DOHH2 (cell line): Measurements from ENCODE around the gene CCDC146.

Experiments
- EZH2phosphoT487 ChIP-seq: fragments of 200-600 bp; sonication (generic); IDR thresholded peaks from 2 replicates; pipeline ENCODE4 v1.6.1; 2017; ENCODE audit warnings: borderline replicate concordance, mild to moderate bottlenecking, antibody characterized with exemption, low read length, moderate library complexity, mixed read lengths
- TF ChIP-seq, protein P1 (sequence below): fragments of 200-600 bp; sonication (generic); IDR thresholded peaks from one replicate; pipeline ENCODE4 v1.5.1; 2014; ENCODE audit warnings: antibody characterized with exemption, mild to moderate bottlenecking, low read depth, low read length; ENCODE audit not compliant: poor library complexity, severe bottlenecking

DNA sequence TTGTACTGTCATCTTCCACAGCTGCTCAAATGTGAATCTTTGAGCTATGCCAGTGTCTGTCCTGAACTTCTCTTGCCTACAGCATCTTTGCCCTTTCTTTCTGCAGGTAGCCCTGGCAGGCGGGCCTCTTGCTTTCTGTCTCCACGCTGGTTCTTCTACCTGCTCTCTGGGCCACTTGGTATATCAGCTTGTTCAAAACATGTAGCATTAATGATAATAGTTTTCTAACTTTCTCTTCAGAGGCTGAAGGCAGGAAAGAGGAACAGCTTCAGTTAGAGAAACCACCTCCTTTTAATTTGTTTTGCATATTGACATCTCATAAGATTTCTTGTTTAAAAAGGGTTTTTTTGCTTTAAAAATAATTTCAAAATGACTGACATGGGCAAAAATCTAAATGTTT, 78.1 kb downstream of the CCDC146 start:
- TF ChIP-seq, protein P1, sequence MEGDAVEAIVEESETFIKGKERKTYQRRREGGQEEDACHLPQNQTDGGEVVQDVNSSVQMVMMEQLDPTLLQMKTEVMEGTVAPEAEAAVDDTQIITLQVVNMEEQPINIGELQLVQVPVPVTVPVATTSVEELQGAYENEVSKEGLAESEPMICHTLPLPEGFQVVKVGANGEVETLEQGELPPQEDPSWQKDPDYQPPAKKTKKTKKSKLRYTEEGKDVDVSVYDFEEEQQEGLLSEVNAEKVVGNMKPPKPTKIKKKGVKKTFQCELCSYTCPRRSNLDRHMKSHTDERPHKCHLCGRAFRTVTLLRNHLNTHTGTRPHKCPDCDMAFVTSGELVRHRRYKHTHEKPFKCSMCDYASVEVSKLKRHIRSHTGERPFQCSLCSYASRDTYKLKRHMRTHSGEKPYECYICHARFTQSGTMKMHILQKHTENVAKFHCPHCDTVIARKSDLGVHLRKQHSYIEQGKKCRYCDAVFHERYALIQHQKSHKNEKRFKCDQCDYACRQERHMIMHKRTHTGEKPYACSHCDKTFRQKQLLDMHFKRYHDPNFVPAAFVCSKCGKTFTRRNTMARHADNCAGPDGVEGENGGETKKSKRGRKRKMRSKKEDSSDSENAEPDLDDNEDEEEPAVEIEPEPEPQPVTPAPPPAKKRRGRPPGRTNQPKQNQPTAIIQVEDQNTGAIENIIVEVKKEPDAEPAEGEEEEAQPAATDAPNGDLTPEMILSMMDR, result no peak
- no peak for TF ChIP-seq EZH2phosphoT487
